22Rv1 (cell line): ENCODE results near the gene CFAP97D1.

Experiments
- ZFX ChIP-seq: fragments of 450-650 bp; IDR thresholded peaks from 2 replicates; pipeline ENCODE4 v1.6.1; 2017; ENCODE audit warnings: antibody characterized with exemption, borderline replicate concordance
- TF ChIP-seq, protein P1 (sequence below): fragments of 450-650 bp; IDR thresholded peaks from 2 replicates; pipeline ENCODE4 v1.5.1; 2017; ENCODE audit warnings: mild to moderate bottlenecking

DNA sequence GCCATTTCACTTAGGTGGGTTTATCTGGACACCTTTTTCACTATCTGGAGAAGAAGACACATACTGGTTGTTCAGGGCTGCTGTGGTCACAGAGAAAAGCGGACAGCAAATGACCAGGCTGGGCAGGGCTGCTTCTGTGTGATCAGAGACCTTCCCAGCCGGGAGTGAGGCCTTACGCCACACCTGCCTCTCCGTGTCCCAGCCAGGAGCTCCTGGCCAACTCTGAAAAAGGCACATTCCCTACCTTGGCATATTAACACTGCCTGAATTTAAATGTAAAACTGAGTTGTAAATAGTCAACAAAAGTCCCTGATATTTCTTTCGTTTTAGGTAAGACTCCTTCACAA is 12.5 kb upstream of the CFAP97D1 start:
- TF ChIP-seq, protein P1, sequence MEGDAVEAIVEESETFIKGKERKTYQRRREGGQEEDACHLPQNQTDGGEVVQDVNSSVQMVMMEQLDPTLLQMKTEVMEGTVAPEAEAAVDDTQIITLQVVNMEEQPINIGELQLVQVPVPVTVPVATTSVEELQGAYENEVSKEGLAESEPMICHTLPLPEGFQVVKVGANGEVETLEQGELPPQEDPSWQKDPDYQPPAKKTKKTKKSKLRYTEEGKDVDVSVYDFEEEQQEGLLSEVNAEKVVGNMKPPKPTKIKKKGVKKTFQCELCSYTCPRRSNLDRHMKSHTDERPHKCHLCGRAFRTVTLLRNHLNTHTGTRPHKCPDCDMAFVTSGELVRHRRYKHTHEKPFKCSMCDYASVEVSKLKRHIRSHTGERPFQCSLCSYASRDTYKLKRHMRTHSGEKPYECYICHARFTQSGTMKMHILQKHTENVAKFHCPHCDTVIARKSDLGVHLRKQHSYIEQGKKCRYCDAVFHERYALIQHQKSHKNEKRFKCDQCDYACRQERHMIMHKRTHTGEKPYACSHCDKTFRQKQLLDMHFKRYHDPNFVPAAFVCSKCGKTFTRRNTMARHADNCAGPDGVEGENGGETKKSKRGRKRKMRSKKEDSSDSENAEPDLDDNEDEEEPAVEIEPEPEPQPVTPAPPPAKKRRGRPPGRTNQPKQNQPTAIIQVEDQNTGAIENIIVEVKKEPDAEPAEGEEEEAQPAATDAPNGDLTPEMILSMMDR = no peak
- TF ChIP-seq ZFX = no peak
